GM19438 (cell line): ENCODE measurements around the gene NEDD4.
"Not testable (repeated sequence)": the region's sequence is repeated elsewhere in the genome, so short reads cannot be mapped to it uniquely, and the experiment has no call there.

Source experiments
- ATAC-seq: cut with Tn5 transposase; IDR thresholded peaks from one replicate; pipeline ENCODE4 v1.9.1; 2021; ENCODE audit warnings: low read depth; ENCODE audit not compliant: unreplicated experiment

NEDD4 gene

DNA sequence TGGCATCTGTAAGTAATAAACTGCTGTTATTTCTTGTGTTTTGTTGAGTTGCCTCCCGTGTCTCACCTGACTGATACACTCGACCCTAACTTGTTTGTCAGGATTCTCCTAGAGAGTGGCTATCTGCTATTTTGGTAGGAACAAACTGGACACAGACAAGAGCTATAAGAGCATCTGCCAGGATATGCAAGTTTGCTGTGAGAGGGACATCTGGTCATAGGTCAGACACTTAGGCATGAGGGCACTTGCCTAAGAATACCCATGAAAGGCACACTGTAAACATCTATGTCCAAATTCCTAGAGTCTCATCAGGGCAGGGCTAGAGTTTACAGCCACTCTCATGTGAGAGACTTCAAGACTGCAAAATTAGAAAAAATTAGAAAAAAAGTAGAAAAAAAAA lies 32.5 kb downstream of the NEDD4 start:
- ATAC-seq = no peak

DNA sequence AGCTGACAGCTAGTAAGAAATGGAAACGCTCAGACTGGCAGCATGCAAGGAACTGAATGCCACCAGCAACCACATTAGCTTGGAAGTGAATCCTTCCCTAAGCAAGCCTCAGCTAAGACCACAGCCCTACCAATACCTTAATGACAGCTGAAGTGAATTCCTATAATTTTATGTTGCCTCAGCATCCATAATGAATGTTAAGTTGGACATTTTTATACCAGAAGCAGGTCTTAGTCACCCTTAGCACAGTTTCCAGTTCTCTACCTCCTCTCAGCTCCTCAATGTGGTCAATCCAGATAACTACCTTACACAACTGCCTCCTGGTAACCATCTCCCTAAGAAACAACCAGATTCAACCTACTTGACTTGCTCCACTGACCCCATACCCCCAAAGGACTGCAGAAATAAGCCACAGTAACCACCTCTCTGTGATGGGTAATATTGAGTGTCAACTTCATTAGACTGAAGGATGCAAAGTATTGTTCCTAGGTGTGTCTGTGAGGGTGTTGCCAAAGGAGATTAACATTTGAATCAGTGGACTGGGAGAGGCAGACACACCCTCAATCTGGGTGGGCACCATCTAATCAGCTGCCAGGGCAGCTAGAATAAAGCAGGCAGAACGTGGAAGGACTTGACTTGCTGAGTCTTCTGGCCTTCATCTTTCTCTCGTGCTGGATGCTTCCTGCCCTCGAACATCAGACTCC lies 33.5 kb downstream of the NEDD4 start:
- no peak for ATAC-seq

DNA sequence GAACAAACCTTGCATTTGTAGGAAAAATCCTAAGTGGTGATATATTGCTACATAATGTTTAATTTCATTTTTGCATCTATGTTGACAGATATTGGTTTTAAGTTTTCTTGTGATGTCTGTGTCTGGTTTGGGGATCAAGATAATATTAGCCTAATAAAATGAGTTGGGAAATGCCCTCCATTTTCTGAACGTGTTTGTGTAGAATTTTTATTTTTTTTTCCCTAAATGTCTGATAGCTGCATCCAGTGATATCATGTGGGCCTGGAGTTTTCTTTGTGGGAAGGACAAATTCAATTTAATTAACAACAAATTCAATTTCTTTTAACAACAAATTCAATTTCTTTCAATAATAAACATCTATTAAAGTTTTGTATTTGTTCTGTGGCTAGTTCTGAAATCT lies 35.1 kb downstream of the NEDD4 start:
- no peak for ATAC-seq

DNA sequence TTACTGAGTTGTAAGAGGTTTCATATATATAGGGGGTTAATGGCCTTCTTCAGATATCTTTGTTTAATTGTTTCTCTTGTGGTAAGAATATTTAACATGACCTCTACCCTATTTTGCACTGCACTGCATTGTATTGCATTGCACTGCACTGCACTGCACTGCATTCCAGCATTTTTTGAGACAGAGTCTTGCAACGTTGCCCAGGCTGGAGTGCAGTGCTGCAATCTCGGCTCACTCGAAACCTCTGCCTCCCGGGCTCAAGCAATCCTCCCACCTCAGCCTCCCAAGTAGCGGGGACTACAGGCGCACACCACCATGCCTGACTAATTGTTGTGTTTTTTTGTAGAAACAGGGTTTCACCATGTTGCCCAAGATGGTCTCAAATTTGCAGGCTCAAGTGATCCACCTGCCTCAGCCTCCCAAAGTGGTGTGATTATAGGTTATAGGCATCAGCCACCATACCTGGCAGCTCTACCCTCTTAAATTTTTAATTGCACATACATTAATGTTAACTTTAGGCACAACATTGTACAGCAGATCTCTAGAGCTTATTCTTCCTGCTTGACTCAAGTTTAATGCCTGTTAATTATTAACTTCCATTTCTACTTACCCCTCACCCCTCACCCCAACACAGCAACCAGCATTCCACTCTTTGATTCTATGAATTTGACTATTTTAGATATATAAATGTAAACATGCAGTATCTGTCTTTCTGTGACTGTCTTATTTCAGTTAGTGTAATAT lies 38.4 kb downstream of the NEDD4 start:
- no peak for ATAC-seq

DNA sequence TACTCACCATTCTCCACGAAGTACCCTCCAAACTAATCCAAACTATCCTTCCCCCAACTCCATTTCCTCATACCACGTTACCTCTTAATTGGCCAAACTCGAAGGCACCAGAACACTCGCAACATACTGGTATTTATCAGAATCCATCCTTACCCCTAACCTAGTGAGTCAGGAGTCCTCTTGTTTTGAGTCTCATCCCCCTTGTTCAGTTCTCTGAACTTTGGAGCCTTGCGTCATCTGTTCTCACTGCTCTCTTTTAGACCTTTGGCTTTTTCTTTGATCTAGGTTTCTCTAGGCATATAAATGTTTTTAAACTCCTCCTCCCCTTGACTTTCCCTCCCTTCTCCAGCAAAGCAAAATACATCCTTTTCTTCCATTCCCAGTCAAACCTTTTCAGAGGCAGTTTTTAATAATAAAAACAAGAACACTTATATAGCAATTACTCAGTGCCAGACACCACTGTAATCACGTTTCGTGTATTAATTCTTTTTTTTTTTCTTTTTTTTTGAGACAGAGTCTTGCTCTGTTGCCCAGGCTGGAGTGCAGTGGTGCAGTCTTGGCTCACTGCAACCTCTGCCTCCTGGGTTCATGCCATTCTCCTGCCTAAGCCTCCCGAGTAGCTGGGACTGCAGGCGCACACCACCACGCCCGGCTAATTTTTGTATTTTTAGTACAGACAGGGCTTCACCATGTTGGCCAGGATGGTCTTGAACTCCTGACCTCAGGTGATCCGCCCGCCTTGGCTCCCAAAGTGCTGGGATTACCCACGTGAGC lies 40.7 kb downstream of the NEDD4 start:
- ATAC-seq = not testable (repeated sequence)

DNA sequence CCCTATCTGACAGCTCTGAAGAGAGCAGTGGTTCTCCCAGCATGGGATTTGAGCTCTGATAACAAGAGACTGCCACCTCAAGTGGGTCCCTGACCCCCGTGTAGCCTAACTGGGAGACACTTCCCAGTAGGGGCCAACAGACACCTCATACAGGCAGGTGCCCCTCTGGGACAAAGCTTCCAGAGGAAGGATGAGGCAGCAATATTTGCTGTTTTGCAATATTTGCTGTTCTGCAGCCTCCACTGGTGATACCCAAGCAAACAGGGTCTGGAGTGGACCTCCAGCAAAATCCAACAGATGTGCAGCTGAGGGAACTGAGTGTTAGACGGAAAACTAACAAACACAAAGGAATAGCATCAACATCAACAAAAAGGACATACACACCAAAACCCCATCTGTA lies 48.8 kb downstream of the NEDD4 start:
- ATAC-seq = not testable (repeated sequence)

DNA sequence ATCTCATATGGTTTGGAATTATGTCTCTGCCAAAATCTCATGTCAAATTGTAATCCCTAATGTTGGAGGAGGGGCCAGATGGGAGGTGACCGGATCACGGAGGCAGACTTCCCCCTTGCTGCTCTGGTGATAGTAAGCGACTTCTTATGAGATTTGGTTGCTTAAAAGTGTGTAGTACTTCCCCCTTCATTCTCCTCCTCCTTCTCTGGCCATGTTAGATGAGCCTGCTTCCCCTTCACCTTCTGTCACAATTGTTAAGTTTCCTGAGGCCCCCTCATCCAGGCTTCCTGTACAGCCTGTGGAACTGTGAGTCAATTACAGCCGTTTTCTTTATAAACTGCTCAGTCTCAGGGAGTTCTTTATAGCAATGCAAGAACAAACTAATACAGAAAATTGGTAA lies 51.1 kb downstream of the NEDD4 start:
- ATAC-seq = no peak

DNA sequence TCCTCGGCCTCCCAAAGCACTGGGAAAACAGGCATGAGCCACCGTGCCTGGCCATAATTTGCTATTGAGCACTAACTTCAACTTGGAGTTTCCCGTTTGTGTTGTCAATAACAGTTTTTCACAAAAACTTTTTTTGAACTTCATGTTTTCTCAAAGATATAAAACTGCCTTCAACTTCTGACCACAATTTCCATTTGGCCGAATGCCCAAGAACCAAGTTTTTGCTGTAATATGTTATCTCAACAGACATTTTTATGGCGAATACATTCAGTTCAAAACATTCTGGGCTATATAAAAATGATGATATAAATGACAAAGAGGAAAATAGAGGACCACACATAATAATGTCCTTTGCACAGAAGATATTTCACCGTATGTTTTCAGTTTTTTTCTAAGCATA lies 56.4 kb downstream of the NEDD4 start:
- ATAC-seq = no peak

DNA sequence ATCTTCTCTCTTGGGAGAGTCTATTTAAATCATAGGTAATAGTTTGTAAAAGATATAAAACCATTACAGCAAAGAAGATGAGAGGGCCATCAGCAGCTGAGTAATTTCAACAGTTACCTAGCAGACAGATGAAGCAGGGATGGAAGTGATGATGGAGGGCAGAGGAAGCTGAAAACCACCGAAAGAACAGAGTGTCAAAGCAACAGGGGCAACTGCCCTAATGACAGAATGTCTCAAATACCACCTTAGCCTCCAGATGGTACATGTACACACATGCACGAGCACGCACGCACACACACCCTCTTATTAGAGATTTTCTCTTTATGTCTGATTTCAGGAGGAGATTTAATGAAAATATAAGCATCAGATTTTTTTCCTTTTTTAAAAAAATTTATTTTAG lies 64.5 kb downstream of the NEDD4 start:
- ATAC-seq = no peak

DNA sequence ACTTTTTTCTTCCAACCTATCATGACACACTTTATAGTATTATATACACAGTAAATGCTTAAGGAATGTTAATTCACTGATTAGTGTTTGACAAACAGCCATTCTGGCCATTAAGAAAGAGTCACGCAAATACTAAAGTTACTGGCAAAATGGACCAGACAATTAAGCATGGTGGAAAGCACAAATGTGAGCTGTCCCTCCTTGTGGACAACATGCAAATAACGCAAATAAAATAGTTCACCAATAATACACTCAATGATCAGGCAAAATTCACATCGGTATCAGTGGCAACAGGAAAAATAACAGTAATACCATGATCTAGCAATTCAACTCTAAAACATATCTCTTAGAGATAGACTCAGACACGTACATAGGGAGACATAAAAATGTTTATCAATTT lies 71.7 kb downstream of the NEDD4 start:
- ATAC-seq = no peak

DNA sequence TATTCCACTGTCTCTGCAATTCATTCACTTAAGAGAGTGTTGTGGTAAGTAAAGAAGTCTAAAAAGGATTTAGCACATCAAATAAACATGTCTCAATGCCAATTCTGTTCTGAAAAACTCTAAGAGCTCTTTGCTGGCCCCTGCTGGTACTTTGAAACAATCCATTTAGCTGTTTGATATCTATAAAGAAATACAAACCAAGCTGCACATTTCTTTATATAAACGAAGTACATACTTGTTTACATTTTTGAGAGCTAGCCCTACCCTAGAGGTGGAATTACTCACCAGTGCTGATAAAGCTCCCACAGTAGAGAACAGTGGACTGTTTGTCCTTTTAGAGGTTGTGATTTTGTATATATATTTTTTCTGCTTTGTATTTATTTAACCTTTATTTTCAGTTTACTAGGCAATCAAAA lies 75.5 kb downstream of the NEDD4 start:
- ATAC-seq = no peak

DNA sequence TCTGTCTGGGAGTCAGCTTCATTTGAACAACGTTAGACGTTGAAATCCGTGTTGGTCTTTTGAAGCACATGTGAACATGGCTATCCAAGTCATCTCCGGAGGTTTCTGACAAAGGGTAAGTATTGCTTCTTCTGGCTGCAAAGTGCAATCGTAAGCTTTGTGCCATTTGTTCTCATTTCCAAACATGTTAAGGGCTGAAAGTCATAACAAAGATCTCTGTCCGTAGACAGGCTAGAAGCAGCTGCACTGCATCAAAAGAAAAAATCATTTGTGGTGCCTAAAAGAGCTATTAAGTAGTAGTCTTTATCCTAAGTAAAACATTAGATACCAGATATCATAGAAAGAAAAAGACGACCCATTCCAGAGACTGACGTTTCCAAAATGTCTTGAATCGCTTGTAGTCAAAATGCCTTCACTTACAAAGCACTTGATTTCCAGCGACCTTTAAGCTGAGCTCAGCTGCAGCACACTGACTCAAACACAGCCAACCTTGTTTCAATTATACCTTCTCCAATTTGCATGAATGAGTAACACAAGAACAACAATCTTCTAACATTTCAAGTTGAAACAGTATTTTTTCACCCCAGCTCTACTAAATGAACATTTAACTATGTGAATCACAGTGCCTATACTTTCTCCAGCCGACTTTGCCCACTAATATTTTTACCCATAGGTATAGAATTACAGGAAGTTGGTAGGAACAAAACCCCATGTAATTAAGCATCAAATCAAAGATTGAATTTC lies 76.6 kb downstream of the NEDD4 start:
- no peak for ATAC-seq

DNA sequence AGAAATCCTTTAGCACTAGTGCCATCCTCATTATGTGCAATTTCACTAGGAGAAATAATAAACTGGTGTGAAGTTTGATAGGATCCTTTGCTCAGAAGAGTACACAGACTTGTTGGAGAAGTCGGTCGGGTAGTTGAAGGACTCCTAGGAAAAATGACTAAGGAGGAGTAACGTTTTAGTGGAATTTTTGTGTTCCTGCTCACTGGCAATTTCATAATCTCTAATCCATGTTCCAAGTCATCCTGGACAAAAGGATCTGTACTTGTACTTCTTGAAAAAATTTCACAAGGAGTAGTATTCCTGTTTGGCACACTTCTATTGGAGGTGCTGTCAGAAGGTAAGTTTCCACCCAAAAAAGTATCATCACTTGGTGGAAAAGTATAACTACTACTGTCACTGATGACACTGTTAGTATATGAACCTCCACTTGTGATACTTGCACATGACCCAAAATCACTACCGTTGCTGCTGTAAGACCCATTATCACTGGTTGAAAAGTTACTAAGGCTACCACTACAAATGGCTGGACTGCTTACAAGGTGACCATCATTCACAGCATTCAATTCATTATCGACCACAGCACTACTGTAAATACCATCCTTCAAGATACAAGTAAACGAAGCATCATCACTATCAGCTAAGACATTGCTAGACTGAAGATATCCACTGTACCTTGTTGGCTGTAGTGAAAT lies 77.4 kb downstream of the NEDD4 start:
- ATAC-seq = no peak

DNA sequence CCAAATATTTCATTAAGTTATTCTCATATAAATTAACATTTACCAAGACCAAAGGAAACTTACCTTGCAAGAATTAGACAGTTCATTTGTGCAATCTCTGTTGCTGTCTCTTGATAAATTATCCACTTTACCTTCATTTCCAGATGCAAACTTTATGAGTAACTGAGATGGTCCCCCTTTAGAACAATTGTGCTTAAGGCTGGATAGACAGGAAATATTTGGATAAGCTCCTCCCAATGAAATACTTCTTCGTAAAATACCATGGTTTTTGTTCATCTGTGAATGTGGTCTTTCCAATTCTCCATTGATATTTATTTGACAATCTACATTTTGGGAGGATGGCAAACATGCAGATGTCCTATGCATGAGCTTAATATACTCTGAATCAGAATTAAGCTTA lies 78.2 kb downstream of the NEDD4 start:
- no peak for ATAC-seq

DNA sequence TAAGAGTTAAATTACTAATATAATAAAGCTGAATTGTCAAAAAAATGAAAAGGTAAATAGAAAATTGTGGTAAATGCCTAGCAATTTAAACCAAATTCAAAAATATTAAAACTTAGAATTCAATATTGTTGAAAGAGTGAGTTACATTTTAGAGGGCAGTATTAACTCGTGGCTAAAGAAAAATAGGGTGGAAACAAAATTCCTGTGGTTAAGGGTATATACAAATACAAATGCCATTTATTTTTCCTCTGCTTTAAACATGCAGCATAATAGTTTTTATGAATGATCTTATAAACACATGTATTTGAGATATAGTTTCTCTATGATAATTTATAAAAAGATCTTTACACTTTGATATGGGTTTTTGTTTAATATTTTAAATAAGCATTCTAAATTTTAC lies 79.0 kb downstream of the NEDD4 start:
- ATAC-seq = no peak

DNA sequence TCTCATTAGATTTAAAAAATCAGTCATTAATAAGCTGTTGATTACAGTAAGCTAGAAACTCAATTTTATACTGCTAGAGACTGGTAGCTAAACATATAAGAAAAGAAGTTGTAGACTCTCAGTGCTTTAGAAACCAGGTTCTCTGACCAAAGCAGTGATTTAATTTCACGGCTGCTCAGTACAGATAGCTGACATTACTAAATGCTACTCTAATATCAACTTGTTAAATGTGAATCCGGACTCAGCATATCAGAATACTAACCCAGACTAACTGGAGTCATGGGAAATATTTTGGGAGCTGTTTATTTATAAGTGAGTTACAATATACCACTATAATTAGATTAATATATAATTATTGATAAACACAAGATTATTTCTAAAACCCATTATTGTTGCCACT lies 80.4 kb downstream of the NEDD4 start:
- ATAC-seq = no peak

DNA sequence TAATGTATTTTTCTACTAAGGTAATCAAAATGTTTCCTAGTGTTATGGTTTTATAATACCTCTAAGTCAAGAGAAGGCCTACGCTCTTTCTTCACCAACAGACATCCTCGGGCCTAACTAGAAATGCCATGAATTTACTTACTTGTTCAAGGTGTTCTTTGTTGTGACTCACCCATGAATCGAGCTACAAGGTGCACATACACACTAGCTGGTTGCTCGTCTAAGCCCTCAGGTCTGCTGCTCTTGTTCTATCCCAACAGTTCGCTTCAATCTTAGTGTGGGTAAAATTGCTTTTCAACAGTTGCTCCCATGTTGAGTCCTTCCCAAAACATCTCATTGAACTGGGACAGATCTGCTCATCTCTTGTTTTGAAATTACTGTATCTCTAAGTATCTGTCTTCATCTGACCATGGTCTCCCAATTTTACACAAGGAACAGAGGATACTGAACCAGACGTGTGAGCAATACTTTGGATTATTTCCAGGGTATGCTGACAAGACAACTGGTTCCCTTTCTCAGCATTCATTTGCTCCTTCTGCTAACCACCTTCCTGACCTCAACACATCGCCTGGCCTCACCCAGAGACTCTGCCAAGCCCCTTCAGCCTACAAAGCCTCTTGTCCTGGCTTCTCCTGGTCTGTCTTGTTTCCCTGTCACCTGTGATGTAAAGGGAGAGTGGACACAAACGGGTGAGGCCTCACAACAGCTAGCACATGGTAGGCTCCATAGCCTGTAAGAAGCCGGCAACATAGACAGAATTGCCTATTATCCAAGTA lies 84.2 kb downstream of the NEDD4 start:
- ATAC-seq = no peak

DNA sequence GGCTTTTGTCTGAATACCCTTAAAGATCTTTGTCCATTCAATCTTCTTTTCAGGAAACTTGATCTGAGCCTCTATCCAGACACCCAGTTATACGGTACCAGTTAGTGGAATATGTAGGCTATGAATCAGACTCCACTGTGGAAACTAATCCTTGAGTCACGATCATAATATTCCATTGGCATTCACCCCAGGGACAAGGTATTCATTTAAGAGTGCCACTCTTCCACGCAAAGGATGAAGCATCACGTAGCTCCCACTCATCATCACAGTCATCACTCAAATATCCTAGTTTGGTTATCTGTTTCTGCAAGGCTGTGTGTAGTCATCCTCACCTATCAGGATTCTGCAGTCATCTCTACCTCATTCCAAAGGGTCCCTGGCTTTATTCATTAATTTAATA lies 85.6 kb downstream of the NEDD4 start:
- no peak for ATAC-seq

DNA sequence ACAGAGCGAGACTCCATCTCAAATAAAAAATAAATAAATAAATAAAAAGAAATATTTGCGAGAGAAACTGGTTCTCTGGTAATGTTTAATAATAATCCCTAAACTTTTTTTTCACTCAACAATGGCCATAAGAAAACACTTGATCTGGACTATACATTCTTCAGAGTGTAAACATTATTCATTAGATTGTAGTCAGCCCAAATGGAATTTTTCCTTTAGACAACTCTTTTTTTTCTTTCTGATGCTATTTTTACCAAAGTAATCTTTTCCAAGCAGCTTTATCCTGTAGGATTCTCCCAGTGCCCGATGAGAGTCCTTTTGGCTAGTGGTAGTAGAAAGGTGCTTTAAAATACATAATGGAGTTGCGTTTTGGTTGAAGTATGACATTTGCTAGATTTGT lies 90.4 kb downstream of the NEDD4 start:
- no peak for ATAC-seq

DNA sequence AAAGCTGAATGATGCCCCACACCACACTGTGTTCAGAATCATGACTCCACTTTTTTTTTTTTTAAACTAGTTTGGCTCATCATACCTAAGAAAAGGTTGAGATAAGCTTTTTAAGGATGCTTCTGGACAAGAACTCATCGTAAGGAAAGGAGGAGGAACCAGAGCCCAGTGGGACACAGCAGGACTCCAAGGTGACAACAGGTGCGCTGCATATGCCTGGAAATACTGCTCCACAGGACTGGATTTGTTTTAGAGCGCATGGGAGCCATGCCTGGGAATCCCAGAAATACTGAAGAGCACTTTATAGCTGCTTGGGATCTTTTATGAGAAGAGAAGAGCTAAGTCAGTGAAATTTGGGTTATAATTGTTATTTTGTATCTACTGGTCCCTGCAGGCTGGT lies 93.4 kb downstream of the NEDD4 start:
- no peak for ATAC-seq
